Common myeloid progenitor, CD34-positive (primary cell): Measurements from ENCODE around the gene ST3GAL6.

Experiments used
- CTCF ChIA-PET: fragments of 350-600 bp; sonication (Branson Sonifier 250); formaldehyde crosslinking; loops from one replicate; lab custom pipeline; 2021; ENCODE audit warnings: antibody characterized with exemption; lab: Charles Lee
- POLR2A ChIA-PET: fragments of 350-600 bp; sonication (Branson Sonifier 250); formaldehyde crosslinking; loops from one replicate; lab custom pipeline; 2021; ENCODE audit warnings: antibody characterized with exemption; lab: Charles Lee
- DNase-seq, 3 donors: peaks; one replicate each; pipeline versions ENCODE4 v3.0.0 to v3.0.0-alpha.2; 2013
- H3K27ac ChIP-seq, 2 experiments: 1 replicate in 1 of 2; 2 replicates in 1 of 2; pipeline ENCODE4 v1.7.0; 2013; ENCODE audit warnings: inconsistent platforms in 2 of 2, low read length in 2 of 2, mild to moderate bottlenecking in 2 of 2, low read depth in 1 of 2, moderate library complexity in 1 of 2; ENCODE audit not compliant: severe bottlenecking in 2 of 2, insufficient read depth in 1 of 2, poor library complexity in 1 of 2
- H3K27me3 ChIP-seq, 5 experiments: replicated peaks in 2 of 5; 1 replicate in 3 of 5; 2 replicates in 2 of 5; pipeline versions ENCODE4 v1.6.1 to v1.7.0; 2013; ENCODE audit warnings: low read length in 4 of 5, mild to moderate bottlenecking in 2 of 5, moderate library complexity in 2 of 5, inconsistent platforms in 1 of 5; ENCODE audit not compliant: insufficient read depth in 5 of 5, control insufficient read depth in 4 of 5
- H3K36me3 ChIP-seq, 4 experiments: 1 replicate in 2 of 4; 2 replicates in 2 of 4; pipeline versions ENCODE4 v1.6.1 to v1.7.0; 2013; ENCODE audit warnings: low read length in 3 of 4, control low read depth in 1 of 4, mild to moderate bottlenecking in 1 of 4; ENCODE audit not compliant: control insufficient read depth in 4 of 4, insufficient read depth in 4 of 4
- H3K4me1 ChIP-seq, 4 experiments: 1 replicate in 3 of 4; 2 replicates in 1 of 4; pipeline versions ENCODE4 v1.6.1 to v1.7.1; 2013; ENCODE audit warnings: low read length in 3 of 4, mild to moderate bottlenecking in 3 of 4, control low read depth in 1 of 4, inconsistent platforms in 1 of 4, moderate library complexity in 1 of 4; ENCODE audit not compliant: control insufficient read depth in 4 of 4, insufficient read depth in 4 of 4; ENCODE audit errors: control extremely low read depth in 1 of 4
- H3K4me3 ChIP-seq, 7 experiments: 1 replicate in 4 of 7; 2 replicates in 3 of 7; pipeline versions ENCODE4 v1.5.1 to v1.7.0; 2013; ENCODE audit warnings: mild to moderate bottlenecking in 7 of 7, low read length in 6 of 7, moderate library complexity in 6 of 7, inconsistent platforms in 2 of 7, low read depth in 2 of 7, control low read depth in 1 of 7; ENCODE audit not compliant: insufficient read depth in 4 of 7, control insufficient read depth in 1 of 7; ENCODE audit errors: extremely low read depth in 1 of 7
- H3K9me3 ChIP-seq, 5 experiments: 1 replicate in 4 of 5; 2 replicates in 1 of 5; pipeline versions ENCODE4 v1.6.1 to v1.7.1; 2013; ENCODE audit warnings: low read length in 4 of 5, mild to moderate bottlenecking in 2 of 5, inconsistent platforms in 1 of 5, low read depth in 1 of 5, moderate library complexity in 1 of 5; ENCODE audit not compliant: control insufficient read depth in 4 of 5, insufficient read depth in 2 of 5; ENCODE audit errors: control extremely low read depth in 1 of 5
- WGBS: methylation state at CpG from one replicate; pipeline ENCODE4 v1.1.5; 2013; ENCODE audit not compliant: insufficient coverage; 5-methylcytosine and 5-hydroxymethylcytosine counted together

ST3GAL6 gene

GRCh38 chr3:98726084-98726483, 37.1 kb upstream of the ST3GAL6 start:
- peaks cover 5 to 17% (median 16%) of the 10 kb centered on the region in 4 experiments for H3K4me1 ChIP-seq
- no peaks in the 10 kb centered on the region for H3K27me3 ChIP-seq
- no peak overlapping the region for H3K27ac ChIP-seq
- DNase-seq = no peak
- CTCF ChIA-PET = interaction anchor here (1.3 to 1.5 kb wide), 3 partner anchors 21 to 91 kb away, joined by 3 to 4 read pairs (median 3); no protein-coding TSS in a partner anchor
- no peak overlapping the region for H3K4me3 ChIP-seq
- H3K36me3 ChIP-seq = no peaks in the 10 kb centered on the region
- POLR2A ChIA-PET = no interaction called here
- no CpG with 5 or more reads among the region's 1 CpG for WGBS
- H3K9me3 ChIP-seq = no peaks in the 10 kb centered on the region

GRCh38 chr3:98727638-98728037, 35.5 kb upstream of the ST3GAL6 start:
- no CpG with 5 or more reads among the region's 3 CpGs for WGBS
- Histone ChIP-seq H3K36me3 (no peaks in the 10 kb centered on the region), H3K4me1 (peaks cover 5 to 32% (median 24%) of the 10 kb centered on the region in 4 experiments), H3K9me3 (no peaks in the 10 kb centered on the region), H3K27ac (no peak overlapping the region), H3K4me3 (no peak overlapping the region), H3K27me3 (no peaks in the 10 kb centered on the region)
- DNase-seq = no peak
- ChIA-PET CTCF (interaction anchor here (1.3 to 1.5 kb wide), 3 partner anchors 51 to 90 kb away, joined by 3 read pairs; no protein-coding TSS in a partner anchor), POLR2A (no interaction called here)

GRCh38 chr3:98728672-98729071, 34.5 kb upstream of the ST3GAL6 start:
- CTCF ChIA-PET = interaction anchor here (1.0 to 1.3 kb wide), 2 partner anchors 18 to 52 kb away, joined by 3 read pairs; no protein-coding TSS in a partner anchor
- POLR2A ChIA-PET = no interaction called here
- DNase-seq = peak in 2 of 3 donors; percentile 37 to 59

GRCh38 chr3:98730338-98730737, 32.8 kb upstream of the ST3GAL6 start:
- Histone ChIP-seq H3K27ac (no peak overlapping the region), H3K4me1 (peaks cover 10 to 51% (median 35%) of the 10 kb centered on the region in 4 experiments), H3K4me3 (peak overlapping the region in 2 of 7 experiments; percentile 22 to 38), H3K9me3 (no peaks in the 10 kb centered on the region), H3K27me3 (no peaks in the 10 kb centered on the region), H3K36me3 (no peaks in the 10 kb centered on the region)
- WGBS = no CpG with 5 or more reads among the region's 1 CpG
- ChIA-PET CTCF (interaction anchor here (0.8 to 1.5 kb wide), 7 partner anchors 49 to 128 kb away, joined by 3 to 6 read pairs (median 3); no protein-coding TSS in a partner anchor), POLR2A (no interaction called here)
- DNase-seq = peak; percentile 89 to 99 (median 98)

More at GRCh38 chr3:98728672-98729071, 34.5 kb upstream of the ST3GAL6 start:
- Histone ChIP-seq H3K27ac (no peak overlapping the region), H3K27me3 (no peaks in the 10 kb centered on the region), H3K9me3 (no peaks in the 10 kb centered on the region), H3K36me3 (no peaks in the 10 kb centered on the region), H3K4me1 (peaks cover 5 to 40% (median 26%) of the 10 kb centered on the region in 4 experiments), H3K4me3 (no peak overlapping the region)
- WGBS = 100% methylated on average over 1 of the region's 2 CpGs

- Histone ChIP-seq H3K9me3 (no peaks in the 10 kb centered on the region), H3K4me1 (peaks cover 10 to 51% (median 35%) of the 10 kb centered on the region in 4 experiments), H3K4me3 (peak overlapping the region in 2 of 7 experiments; percentile 12 to 22), H3K27me3 (no peaks in the 10 kb centered on the region), H3K27ac (no peak overlapping the region), H3K36me3 (no peaks in the 10 kb centered on the region)
- CTCF ChIA-PET = interaction anchor here (0.9 to 1.5 kb wide), 4 partner anchors 48 to 129 kb away, joined by 3 to 6 read pairs (median 4); no protein-coding TSS in a partner anchor
- peak in 1 of 3 donors; percentile 9 for DNase-seq
- 93% methylated on average over 15 of the region's 19 CpGs for WGBS
- POLR2A ChIA-PET = interaction anchor here (1.6 kb wide), 1 partner anchor 32 kb away, joined by 5 read pairs; the partner anchor contains the start of gene ST3GAL6
These were observed 32.1 kb upstream of the ST3GAL6 start for GRCh38 chr3:98730886-98731537.

- WGBS = 0% methylated on average over 2 of the region's 12 CpGs
- POLR2A ChIA-PET = interaction anchor here (0.8 to 1.6 kb wide), 2 partner anchors 31 to 57 kb away, joined by 3 to 5 read pairs; partner anchors contain the start of gene ST3GAL6
These were observed 31.3 kb upstream of the ST3GAL6 start for GRCh38 chr3:98731720-98732285.

More at GRCh38 chr3:98731720-98732285, 31.3 kb upstream of the ST3GAL6 start:
- CTCF ChIA-PET = interaction anchor here (0.8 to 1.5 kb wide), 4 partner anchors 32 to 130 kb away, joined by 3 to 6 read pairs (median 4); partner anchors contain the start of gene ST3GAL6
- DNase-seq = peak; percentile 29 to 71 (median 60)
- Histone ChIP-seq H3K27me3 (no peaks in the 10 kb centered on the region), H3K36me3 (no peaks in the 10 kb centered on the region), H3K4me1 (peaks cover 10 to 51% (median 35%) of the 10 kb centered on the region in 4 experiments), H3K4me3 (peak overlapping the region; percentile 69 to 91 (median 85)), H3K9me3 (no peaks in the 10 kb centered on the region), H3K27ac (no peak overlapping the region)
